Measurements from ENCODE around the gene PPP2R3A.

DNA sequence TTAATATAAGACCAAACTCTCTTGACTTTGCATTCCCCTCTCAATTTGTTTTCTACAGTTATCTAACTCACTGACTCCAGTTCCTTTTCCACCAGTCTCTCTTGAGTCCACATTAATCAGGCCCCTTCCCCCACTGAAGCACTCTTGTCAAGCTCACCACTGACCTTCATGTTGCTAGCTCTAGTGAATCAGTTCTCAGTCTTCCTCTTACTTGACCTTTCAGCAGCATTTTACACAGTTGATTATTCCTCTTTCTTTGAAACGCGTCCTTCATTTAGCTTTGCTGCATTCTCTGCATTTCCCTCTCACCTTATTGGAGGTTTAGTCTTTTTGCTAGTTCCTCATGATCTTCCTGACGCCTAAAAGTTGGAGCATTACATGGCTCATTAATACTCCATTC is 8.3 kb downstream of the PPP2R3A start:
- TF ChIP-seq, protein P1, sequence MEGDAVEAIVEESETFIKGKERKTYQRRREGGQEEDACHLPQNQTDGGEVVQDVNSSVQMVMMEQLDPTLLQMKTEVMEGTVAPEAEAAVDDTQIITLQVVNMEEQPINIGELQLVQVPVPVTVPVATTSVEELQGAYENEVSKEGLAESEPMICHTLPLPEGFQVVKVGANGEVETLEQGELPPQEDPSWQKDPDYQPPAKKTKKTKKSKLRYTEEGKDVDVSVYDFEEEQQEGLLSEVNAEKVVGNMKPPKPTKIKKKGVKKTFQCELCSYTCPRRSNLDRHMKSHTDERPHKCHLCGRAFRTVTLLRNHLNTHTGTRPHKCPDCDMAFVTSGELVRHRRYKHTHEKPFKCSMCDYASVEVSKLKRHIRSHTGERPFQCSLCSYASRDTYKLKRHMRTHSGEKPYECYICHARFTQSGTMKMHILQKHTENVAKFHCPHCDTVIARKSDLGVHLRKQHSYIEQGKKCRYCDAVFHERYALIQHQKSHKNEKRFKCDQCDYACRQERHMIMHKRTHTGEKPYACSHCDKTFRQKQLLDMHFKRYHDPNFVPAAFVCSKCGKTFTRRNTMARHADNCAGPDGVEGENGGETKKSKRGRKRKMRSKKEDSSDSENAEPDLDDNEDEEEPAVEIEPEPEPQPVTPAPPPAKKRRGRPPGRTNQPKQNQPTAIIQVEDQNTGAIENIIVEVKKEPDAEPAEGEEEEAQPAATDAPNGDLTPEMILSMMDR (conservative IDR thresholded peaks at IDR 0.05) = no peak
- TF ChIP-seq ZFX (IDR thresholded peaks at IDR 0.05) = no peak

All from C4-2B (cell line).